Type B pancreatic cell (in vitro differentiated cells): ENCODE data around the gene ELF3. TPM values are rescaled to one million over a fixed set of nuclear protein-coding genes. Genes with fewer than 3 reads are reported as not detected.

Experiments used
- DNase-seq: peaks from one replicate; pipeline ENCODE4 v3.0.0; 2021; ENCODE audit warnings: mixed read lengths; ENCODE audit not compliant: unreplicated experiment; ENCODE audit errors: extremely low spot score
- H3K27ac Mint-ChIP-seq: 2 replicates; pipeline ENCODE4 v1.8.0; 2021; ENCODE audit warnings: mild to moderate bottlenecking, mixed read lengths
- H3K27me3 Mint-ChIP-seq: 2 replicates; pipeline ENCODE4 v1.8.0; 2021; ENCODE audit warnings: mixed read lengths
- H3K36me3 Mint-ChIP-seq: 2 replicates; pipeline ENCODE4 v1.8.0; 2021; ENCODE audit warnings: mixed read lengths
- H3K4me1 Mint-ChIP-seq: one replicate; pipeline ENCODE4 v1.8.0; 2021; ENCODE audit warnings: mixed read lengths; ENCODE audit not compliant: unreplicated experiment
- H3K4me3 Mint-ChIP-seq: 2 replicates; pipeline ENCODE4 v1.8.0; 2021; ENCODE audit warnings: mild to moderate bottlenecking, mixed read lengths
- H3K9me3 Mint-ChIP-seq: 2 replicates; pipeline ENCODE4 v1.8.0; 2021; ENCODE audit warnings: mixed read lengths
- total RNA-seq: library from RNA; stranded (reverse); gene quantifications from 2 replicates; pipeline ENCODE4 v1.2.1, GENCODE V29; 2021; ENCODE audit warnings: low replicate concordance
- TF ChIP-seq, protein P1 (sequence below): fragments of 200-600 bp; sonication (generic); conservative IDR thresholded peaks from 2 replicates; pipeline ENCODE4 v1.5.0; 2021; ENCODE audit warnings: antibody characterized with exemption, mild to moderate bottlenecking

ELF3 gene
- total RNA-seq, 1 donor from 2014 or later: 237 TPM

- Mint-ChIP-seq H3K9me3 (no peaks in the 10 kb centered on the region), H3K27ac (peak overlapping the region; percentile 100), H3K4me3 (peak overlapping the region; percentile 96), H3K27me3 (peaks cover 3% of the 10 kb centered on the region), H3K4me1 (peaks cover 32% of the 10 kb centered on the region), H3K36me3 (peaks cover 23% of the 10 kb centered on the region)
- TF ChIP-seq, protein P1, sequence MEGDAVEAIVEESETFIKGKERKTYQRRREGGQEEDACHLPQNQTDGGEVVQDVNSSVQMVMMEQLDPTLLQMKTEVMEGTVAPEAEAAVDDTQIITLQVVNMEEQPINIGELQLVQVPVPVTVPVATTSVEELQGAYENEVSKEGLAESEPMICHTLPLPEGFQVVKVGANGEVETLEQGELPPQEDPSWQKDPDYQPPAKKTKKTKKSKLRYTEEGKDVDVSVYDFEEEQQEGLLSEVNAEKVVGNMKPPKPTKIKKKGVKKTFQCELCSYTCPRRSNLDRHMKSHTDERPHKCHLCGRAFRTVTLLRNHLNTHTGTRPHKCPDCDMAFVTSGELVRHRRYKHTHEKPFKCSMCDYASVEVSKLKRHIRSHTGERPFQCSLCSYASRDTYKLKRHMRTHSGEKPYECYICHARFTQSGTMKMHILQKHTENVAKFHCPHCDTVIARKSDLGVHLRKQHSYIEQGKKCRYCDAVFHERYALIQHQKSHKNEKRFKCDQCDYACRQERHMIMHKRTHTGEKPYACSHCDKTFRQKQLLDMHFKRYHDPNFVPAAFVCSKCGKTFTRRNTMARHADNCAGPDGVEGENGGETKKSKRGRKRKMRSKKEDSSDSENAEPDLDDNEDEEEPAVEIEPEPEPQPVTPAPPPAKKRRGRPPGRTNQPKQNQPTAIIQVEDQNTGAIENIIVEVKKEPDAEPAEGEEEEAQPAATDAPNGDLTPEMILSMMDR: peak; percentile 97
- DNase-seq: peak; percentile 82
Observed at GRCh38 chr1:202009326-202010179, 834 bp upstream of the ELF3 start.

- no peak for DNase-seq
- no peaks in the 10 kb centered on the region for H3K9me3 Mint-ChIP-seq
- H3K27me3 Mint-ChIP-seq: peaks cover 3% of the 10 kb centered on the region
- H3K4me1 Mint-ChIP-seq: peaks cover 32% of the 10 kb centered on the region
- peaks cover 27% of the 10 kb centered on the region for H3K36me3 Mint-ChIP-seq
- peak overlapping the region; percentile 96 for H3K4me3 Mint-ChIP-seq
- peak overlapping the region; percentile 77 for H3K27ac Mint-ChIP-seq
- TF ChIP-seq, protein P1: no peak
Observed at GRCh38 chr1:202011994-202012393, 1.6 kb downstream of the ELF3 start.

- peaks cover 26% of the 10 kb centered on the region for H3K4me1 Mint-ChIP-seq
- H3K4me3 Mint-ChIP-seq: peak overlapping the region; percentile 96
- H3K36me3 Mint-ChIP-seq: peaks cover 22% of the 10 kb centered on the region
- peak overlapping the region; percentile 77 for H3K27ac Mint-ChIP-seq
- TF ChIP-seq, protein P1: no peak
- H3K27me3 Mint-ChIP-seq: peaks cover 3% of the 10 kb centered on the region
- H3K9me3 Mint-ChIP-seq: no peaks in the 10 kb centered on the region
- DNase-seq: no peak
Observed at GRCh38 chr1:202012544-202013478, 2.4 kb downstream of the ELF3 start.

DNA sequence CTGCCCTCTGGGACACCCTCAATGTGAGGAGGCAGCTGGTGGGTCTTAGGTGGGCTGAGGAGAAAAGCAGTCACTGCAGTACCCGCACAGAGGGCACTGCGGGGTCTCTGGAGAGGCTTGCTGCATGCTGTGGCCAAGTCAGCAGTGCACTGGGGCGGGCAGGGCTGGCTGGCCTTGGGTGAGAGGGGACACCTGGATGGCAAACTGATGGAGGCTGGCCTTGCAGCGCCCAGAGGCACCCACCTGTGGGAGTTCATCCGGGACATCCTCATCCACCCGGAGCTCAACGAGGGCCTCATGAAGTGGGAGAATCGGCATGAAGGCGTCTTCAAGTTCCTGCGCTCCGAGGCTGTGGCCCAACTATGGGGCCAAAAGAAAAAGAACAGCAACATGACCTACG, 3.2 kb downstream of the ELF3 start:
- peaks cover 3% of the 10 kb centered on the region for H3K27me3 Mint-ChIP-seq
- peaks cover 30% of the 10 kb centered on the region for H3K4me1 Mint-ChIP-seq
- no peaks in the 10 kb centered on the region for H3K9me3 Mint-ChIP-seq
- H3K27ac Mint-ChIP-seq: peak overlapping the region; percentile 96
- H3K36me3 Mint-ChIP-seq: peaks cover 22% of the 10 kb centered on the region
- DNase-seq: no peak
- TF ChIP-seq, protein P1: no peak
- peak overlapping the region; percentile 96 for H3K4me3 Mint-ChIP-seq

DNA sequence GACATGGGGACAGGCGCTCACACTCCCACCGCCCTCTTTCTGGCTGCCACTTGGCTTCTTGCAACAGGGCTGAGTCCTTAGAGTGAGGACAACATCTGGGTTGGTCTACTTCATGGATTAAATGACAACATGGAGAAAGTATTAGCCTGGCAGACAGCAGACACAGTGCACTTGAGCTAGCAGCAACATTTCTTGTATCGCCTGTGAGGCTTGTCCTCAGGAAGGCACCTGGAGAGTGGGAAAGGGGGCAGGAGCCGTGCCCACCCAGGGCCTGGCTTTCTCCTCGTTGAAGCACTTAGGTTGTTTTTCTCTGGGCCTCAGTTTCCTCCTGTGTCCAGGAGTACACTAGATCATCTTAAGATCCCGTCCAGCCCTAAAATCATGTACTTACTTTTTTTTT, 3.7 kb downstream of the ELF3 start:
- Mint-ChIP-seq H3K4me1 (peaks cover 34% of the 10 kb centered on the region), H3K9me3 (no peaks in the 10 kb centered on the region), H3K27ac (peak overlapping the region; percentile 96), H3K27me3 (peaks cover 3% of the 10 kb centered on the region), H3K4me3 (peak overlapping the region; percentile 96), H3K36me3 (peaks cover 22% of the 10 kb centered on the region)
- no peak for DNase-seq
- TF ChIP-seq, protein P1: no peak
